Middle frontal gyrus (tissue), 1 donor: ENCODE measurements around the gene SH3RF2.
"Not testable (repeated sequence)": the region's sequence is repeated elsewhere in the genome, so short reads cannot be mapped to it uniquely, and the experiment has no call there.

Experiments
- DNase-seq: peaks from one replicate; pipeline ENCODE4 v3.0.0-alpha.2; 2015; ENCODE audit warnings: low spot score; ENCODE audit errors: extremely low spot score

SH3RF2 gene, protein sequence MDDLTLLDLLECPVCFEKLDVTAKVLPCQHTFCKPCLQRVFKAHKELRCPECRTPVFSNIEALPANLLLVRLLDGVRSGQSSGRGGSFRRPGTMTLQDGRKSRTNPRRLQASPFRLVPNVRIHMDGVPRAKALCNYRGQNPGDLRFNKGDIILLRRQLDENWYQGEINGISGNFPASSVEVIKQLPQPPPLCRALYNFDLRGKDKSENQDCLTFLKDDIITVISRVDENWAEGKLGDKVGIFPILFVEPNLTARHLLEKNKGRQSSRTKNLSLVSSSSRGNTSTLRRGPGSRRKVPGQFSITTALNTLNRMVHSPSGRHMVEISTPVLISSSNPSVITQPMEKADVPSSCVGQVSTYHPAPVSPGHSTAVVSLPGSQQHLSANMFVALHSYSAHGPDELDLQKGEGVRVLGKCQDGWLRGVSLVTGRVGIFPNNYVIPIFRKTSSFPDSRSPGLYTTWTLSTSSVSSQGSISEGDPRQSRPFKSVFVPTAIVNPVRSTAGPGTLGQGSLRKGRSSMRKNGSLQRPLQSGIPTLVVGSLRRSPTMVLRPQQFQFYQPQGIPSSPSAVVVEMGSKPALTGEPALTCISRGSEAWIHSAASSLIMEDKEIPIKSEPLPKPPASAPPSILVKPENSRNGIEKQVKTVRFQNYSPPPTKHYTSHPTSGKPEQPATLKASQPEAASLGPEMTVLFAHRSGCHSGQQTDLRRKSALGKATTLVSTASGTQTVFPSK

DNA sequence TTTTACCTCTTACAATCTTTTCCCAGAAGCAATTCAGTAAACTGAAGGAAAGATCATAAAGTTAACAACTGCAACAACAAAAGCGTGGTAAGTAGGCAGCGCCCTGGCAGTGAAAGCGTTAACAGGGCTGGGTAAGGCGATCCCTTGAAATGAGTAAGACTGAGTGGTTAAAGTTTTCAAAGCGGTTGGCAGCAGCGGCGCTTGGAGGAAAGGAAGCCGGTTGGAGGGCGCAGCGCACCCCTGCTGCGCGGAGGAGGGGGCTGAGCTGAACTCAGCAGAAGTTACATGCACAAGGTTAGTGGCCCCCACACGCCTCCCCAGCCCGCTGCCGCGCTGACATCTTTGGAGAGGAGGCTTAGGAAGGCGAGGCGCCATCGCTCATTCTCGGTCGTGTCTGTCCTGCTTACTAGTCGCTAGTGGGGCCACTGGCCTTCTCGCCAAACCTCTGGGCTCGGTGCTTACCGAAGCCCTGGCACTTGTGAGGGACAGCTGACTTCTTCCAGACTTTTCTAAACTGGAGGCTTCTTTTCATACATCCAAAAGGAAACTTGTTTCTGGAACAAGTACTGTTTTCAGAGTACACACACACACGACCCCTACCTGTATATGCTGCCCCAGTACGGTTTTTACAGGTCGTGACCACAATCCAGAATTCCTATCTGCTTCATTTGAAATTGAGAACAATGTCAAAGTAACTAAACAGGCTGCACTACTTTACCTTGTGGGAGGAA is at the start of gene SH3RF2:
Gene SH3RF2, plus strand, starts transcription at position 178 of the 731 bp plus-strand sequence. CDS start 1,351 bp downstream, outside the sequence.
- DNase-seq, result no peak

DNA sequence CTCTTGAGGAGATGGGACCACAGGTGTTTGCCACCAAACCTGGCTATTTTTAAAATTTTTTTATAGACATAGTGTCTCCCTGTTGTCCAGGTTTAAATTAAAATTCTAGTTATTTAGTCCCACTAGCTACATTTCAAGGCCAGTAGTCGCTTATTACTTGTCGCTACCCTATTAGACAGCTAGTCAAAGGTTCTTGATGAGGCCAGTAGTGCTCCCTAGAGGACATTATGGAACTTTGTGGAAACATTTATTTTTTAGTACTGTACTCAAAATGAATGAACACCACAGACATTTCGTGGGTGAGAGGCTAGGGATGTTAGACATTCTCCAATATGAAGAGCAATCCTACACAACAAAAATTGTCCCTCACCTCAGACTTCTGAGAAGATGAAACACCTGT is 49.2 kb upstream of the SH3RF2 start:
- no peak for DNase-seq

DNA sequence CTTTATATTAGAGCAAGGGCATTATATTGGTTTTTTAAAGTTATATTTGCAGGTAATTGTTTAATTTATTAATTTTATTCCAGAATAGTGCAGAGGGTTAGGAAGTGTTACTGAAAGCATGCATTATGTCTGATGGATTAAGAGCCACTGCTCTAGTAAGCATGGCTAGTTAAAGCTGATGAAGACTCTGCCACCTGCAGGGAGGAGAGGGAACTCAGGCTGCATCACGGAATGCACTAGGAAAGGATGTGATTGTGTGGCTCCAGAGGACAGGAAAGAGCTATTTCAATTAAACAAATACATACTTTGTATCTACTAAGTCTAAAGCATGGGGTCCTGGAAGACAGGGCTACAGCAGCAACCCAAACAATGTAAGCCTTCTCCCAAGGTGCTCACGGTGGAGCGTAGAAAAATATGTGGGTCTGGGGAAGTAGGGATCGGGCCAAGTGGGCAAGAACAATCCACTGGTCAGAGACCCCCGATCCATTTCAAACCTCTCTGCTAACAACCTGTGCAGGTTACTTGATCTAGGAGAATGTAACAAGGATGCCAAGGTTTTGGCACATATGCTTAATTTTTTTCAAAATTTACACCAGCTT is 48.3 kb upstream of the SH3RF2 start:
- DNase-seq, result no peak

DNA sequence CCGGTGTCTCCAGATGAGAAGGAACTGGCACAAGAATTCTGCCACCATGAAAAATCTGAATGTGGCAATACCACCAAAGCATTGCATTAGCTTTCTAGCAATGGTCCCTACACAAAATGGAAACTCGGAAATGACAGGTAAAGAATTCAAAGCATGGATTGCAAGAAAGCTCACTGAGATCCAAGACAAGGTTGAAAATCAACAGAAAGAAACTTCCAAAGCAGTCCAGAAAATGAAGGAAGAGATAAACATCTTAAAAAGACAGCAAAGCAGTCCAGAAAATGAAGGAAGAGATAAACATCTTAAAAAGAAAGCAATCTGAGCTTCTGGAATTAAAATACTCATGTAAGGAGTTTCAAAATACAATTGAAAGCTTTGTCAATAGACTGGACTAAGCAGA is 46.8 kb upstream of the SH3RF2 start:
- DNase-seq, result no peak

DNA sequence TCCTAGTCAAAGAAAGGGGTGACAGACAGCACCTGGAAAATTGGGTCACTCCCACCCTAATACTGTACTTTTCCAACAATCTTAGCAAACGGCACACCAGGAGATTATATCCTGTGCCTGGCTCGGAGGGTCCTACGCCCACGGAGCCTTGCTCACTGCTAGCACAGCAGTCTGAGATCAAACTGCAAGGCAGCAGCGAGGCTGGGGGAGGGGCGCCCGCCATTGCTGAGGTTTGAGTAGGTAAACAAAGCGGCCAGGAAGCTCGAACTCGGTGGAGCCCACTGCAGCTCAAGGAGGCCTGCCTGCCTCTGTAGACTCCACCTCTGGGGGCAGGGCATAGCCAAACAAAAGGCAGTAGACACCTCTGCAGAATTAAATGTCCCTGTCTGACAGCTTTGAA is 45.0 kb upstream of the SH3RF2 start:
- DNase-seq, result not testable (repeated sequence)

DNA sequence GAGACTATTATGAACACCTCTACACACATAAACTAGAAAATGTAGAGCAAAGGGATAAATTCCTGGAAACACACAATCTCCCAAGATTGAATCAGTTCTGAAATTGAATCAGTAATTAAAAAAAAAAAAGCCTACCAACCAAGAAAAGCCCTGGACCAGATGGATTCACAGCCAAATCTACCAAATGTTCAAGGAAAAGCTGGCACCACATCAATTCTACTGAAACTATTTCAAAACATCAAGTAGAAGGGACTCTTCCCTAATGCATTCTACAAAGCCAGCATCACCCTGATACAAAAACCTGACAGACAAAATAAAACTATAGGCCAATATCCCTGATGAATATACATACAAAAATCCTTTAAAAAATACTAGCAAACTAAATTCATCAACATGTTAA is 38.2 kb upstream of the SH3RF2 start:
- DNase-seq, result no peak

DNA sequence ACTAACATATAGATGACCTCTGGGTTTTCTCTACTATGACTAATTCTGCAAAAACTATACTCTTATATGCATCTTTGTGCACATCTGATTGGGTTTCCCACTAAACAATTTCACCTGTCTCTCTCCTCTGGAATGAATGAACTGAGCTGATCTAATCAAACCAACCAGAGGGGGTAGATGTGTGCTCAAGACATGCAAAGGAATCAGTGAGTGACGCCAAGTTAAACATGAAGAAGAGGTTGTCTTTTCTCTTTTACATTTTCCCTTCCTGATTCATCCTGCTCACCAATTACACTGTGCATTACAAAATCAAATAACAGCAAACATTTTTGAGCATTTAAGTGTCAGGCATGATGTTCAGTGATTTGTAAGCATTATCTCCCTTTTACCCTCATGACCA is 34.0 kb upstream of the SH3RF2 start:
- no peak for DNase-seq

DNA sequence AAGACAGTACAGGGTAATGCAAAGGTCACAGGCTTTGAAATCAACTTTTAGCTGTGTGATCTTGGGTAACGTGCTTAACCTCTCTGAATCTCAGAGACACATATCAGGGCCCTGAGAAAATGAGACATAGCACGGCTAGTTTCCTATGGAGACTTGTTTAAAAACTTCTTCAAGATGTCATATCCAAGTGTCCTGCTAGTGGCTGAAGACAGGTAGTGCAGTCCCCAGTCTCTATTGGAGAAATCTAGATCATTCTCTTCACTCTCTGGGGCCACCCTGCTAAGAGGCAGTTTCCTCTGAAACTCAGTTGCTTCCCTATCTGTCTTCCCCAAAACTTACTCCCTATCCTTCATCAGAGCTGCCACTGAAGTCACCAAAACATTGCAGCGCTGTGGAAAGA is 33.3 kb upstream of the SH3RF2 start:
- no peak for DNase-seq

DNA sequence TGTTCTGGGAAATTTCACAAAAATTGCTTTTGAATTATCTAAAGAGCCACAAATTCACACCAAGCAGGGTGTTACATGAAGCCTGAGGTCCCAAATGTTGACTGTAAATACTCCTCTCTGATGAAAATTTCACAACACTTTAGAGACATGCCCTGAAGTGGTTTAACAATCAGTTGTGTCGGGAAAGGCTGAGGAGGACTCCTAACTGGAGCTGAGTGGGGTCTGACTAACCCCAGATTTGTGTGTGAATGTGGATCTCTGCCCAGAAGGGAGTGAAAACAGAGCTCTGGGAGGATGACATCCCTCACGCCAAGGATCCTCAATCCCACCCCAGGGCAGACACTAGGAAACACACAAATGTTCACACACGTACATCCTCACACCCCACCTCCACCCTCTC is 32.5 kb upstream of the SH3RF2 start:
- DNase-seq, result no peak

DNA sequence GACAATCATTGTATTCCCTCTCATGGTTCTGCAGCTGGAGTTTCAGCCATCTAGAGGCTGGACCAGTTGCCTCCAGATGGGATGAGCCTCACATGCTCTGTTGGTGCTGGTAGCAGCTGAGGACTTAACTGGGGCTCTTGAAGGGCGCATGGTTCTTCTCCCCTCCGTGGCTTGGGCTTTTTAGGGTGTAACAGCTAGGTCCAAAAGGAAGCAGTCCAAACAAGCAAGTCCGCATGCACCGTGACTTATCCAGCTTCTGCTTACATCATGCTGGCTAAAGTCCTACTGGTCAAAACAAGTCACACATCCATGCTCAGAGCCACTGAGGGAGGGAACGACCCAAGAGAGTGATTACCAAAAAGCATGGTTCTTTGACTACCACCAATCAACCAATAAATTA is 31.6 kb upstream of the SH3RF2 start:
- no peak for DNase-seq

DNA sequence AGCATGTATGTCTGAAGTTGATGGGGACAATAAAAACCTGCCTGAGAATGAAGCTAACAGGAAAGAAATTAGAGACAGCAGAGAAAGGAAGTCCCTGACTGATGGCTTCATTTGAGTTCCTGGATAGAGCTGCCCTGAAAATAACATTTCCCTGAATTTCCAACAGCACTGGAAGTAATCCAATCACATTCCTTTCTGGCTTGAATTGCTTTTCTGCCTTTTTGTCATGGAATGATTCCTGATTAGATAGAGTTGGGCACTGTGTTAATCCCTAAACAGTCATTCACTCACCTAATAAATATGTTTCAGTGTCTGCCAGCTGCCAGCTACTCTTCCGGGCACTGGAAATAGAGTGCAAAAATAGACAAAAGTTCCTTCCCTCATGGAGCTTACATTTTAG is 30.0 kb upstream of the SH3RF2 start:
- DNase-seq, result no peak

DNA sequence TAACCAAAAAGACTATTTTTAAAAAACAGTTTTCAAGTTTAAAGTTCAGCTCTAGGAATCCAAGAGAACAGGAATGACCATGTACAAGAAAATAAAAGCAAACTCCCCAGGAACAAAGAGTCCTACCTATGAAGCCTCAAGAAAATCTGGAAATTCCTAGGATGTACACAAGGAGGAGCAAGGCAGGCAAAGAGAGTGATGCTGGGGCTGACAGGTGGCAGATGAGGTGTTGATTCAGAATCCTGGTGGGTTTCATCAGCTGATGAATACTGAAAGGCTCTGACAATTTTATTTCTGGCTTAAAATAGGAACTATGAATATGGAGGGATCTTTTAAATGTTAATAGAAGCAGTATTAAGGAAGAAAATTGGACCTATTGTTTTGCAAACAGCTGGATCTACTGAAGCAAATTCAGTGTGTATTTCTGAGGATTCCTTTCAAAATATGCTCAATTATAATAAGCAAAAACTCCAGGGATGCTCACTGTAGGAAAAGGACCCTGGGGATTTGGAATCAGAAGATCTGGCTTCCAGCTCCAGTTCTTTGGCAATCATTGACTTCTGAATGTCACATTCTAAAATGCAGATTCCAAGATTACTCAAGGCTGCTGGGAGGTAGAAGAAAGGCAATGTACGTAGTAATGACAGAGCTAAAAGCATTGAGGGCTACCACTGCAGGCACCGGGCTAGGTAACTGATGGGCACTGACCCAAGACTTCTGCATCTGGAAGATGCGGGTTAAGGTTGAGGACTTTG is 28.0 kb upstream of the SH3RF2 start:
- DNase-seq, result no peak

DNA sequence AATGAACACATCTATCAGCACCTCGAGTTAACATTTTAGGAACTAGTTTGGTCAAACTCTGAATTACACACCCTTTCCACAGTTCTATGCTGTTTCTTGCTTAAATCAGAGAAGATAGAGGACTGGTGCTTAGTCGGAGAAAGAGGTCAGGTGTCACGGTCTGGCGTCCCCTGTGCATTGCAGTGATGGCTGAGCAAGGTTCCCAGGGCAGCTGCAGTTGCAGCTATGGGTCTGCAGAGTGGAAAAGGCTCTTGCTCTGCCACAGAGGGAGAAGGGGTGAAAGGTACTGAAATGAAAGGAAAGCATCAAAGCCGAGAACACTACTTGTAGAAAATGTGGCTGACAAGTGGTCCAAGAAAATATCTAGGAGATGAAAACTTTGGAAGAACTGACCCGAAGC is 25.2 kb upstream of the SH3RF2 start:
- no peak for DNase-seq

DNA sequence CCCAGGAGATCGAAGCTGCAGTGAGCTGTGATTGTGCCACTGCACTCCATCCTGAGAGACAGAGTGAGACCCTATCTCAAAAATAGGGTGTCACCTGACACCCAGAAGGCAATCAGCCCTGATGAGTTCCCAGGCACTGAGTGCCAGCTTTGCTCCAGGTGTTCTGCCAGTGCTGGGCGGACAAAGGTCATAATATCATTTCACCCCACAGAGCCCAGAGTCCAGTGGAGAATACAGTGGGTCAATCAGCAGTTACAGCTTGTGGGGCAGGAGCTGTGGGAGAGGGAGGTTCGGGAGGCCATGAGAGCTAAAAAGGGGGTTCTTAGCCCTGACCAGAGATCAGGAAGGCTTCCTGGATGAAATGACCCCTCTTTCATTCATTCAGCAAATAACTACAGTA is 24.4 kb upstream of the SH3RF2 start:
- DNase-seq, result no peak

DNA sequence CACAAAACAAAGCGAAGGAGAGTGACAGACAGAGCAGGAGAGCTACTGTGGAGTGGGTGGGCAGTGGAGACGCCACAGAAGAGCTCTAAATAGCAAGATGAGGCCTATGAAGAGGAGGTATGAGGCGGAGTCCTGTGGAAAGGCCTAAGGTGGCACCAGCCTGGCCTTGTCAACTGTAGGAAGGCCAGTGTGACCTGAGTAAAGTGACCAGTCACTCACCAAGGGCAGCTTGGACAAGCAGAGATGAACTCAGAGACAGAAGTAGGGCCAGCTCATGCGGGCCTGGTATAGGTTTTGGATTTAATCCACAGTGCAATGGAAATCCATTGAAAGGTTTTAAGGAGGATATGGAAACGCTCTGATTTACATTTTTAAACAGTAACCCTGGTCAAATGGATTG is 23.8 kb upstream of the SH3RF2 start:
- no peak for DNase-seq

DNA sequence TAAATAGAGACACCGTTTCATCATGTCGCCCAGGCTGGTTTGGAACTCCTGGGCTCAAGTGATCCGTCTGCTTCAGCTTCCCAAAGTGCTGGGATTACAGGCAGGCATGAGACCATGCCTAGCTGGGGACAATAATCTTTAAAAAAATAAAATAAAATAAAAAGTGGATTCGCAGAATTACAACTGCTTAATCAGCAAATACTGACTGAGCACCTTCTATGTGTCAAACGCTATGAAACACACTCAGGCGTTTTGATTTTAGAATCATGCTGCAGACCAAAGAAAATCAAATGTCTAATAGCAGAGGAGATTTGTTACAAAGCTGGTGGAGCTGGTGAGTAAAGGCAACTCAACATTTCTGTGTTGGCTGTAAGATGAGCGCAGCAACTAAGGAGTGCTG is 22.7 kb upstream of the SH3RF2 start:
- DNase-seq, result no peak

DNA sequence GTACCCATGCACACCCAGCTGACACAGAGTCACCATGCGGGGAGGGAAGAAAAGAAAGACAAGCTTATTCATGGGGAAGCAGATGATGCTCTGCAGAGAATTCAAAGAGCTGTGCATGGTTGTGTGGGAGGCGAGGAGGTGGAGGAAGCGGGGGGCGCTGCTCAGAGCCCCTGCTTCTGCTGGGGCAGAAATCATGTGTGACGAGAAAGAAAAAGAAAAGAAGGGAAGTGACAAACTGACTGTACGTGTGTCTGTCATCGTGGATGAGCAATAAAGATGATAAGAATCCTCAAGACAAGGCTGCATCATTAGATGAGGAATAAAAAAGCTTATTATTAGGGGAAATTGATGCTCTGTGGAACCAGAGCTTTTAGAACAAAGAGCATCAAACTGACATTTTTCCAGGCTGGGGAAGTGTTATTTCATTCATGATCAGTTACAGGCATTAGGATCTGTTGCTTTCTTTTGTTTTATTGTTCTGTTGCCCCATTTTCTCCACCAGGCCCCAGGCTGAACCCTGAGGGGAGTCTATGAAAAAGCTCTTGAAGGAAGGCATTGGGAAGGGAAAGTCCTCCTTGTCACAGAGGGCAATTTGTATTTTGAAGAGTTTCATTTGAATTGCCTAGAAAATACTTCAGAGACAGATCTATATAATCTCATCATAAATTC is 20.3 kb upstream of the SH3RF2 start:
- DNase-seq, result no peak

DNA sequence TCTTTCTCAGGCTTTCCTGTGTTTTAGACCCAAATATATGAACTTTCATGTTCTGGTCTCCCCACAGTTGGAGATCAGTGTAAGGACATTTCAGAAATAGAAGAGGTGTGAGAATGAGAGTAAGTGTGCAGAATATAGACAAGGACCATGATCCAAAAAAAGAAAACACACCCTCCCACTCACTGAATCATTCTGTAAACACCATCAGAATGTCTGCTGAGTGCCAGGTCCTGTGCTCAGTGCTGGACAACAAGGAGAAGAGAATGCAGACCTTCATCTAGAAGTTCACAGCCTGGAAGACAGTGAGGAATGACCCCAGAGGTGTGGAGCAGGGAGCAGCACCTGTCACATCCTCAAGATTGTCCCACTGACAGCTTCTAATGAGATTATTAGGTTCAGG is 19.1 kb upstream of the SH3RF2 start:
- no peak for DNase-seq

DNA sequence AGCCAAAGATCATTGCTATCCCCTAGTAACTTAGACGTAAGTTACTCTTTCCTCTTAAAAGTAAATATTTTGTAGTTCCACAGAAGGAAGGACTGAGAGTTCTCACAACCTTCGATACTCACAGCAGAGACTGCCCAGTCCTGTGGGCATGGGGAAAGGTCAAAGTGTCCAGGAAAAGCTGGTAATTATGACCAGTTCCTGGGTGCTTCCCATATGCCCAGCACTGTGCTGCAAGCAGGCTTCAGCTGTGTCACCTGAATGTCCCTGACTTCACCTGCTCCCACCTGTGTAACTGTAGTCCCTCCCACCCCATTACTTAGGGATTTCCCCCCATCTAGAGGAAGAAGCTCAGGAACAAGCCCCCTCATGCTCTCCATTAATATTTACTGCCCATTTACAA is 18.0 kb upstream of the SH3RF2 start:
- DNase-seq, result no peak

DNA sequence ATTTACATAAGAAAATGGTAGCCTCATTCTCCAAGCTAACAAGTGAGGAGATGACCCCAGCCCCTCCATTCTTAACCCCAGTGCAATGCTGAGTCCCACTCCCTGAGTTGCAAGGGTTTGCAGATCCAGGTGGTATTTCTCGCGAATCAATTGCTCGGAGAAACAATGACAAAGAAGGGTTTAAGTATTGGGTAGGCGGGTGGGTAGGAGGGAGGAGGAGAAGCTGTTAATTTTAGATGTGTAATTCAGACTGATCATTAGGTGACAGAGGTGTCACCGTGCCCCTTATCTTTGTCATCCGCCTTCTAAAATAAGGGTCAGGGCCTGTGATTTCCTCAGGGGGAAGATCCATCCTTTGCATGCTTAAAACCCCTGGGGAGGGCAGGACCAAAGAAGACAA is 17.0 kb upstream of the SH3RF2 start:
- no peak for DNase-seq
